GM18519 (cell line): ENCODE data around the gene ROBO1.
"Not testable (repeated sequence)": the region's sequence is repeated elsewhere in the genome, so short reads cannot be mapped to it uniquely, and the experiment has no call there.

ENCODE experiments used
- ATAC-seq: cut with Tn5 transposase; IDR thresholded peaks from one replicate; pipeline ENCODE4 v1.9.1; 2021; ENCODE audit warnings: mild to moderate bottlenecking, moderate library complexity; ENCODE audit not compliant: unreplicated experiment, low FRiP score

Gene ROBO1

DNA sequence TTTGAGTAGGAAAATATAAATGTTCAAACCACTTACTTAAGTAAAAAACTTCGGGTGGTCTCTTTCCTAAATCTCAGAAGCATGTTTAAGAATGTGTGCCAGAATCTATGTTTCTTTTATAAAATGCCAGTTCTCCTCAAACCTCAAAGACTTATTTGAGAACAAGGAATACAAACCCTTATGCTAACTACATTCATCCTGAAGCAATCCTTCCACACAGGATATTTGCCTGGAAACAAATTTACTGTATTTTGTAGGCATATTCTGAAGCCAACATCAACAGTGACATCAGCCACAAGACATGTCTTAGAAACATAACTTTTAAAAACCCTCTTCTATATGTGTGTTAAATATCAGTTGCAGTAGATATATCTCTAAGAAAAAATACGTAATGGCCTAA lies 1077.0 kb downstream of the ROBO1 start:
- no peak for ATAC-seq

DNA sequence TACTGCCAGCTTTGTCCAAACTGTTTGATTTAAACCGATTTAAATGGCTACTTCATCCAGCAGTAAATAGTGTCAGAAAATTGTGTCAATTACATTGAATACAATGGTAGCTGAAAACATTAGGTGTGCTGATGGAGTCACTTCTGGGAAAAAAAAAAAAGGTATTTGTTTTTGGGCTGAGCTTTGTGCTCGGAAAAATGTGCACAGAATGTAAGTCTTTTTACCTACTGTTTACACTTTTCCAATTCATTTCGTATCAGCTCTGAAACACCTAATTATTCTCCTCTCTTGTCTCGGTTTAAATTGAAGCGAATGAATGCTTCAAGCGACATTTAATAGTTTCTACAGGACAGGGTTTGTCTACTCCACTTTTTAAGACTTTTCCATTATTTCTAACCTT lies 1078.4 kb downstream of the ROBO1 start:
- no peak for ATAC-seq

- no peak for ATAC-seq
These were observed 1080.3 kb downstream of the ROBO1 start for GRCh38 chr3:78687520-78687919.

DNA sequence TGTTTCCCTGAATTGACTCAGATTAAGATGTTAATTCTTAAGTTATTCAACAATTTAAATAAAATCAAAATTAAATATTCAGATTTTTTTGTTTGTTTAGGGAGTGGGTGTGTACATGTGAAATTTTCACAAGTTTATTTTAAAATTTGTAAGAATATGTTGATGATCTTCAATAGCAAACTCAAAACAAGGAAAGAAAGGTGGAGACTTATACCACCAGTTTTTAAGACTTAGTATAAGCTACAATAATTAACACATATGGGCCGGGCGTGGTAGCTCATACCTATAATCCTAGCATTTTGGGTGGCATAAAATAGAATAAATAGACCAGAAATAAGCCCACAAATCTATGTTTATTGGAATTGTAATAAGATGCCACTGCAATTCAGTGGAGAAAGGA lies 1084.5 kb downstream of the ROBO1 start:
- no peak for ATAC-seq

GRCh38 chr3:78675119-78675805 lies 1092.5 kb downstream of the ROBO1 start:
- not testable (repeated sequence) for ATAC-seq

DNA sequence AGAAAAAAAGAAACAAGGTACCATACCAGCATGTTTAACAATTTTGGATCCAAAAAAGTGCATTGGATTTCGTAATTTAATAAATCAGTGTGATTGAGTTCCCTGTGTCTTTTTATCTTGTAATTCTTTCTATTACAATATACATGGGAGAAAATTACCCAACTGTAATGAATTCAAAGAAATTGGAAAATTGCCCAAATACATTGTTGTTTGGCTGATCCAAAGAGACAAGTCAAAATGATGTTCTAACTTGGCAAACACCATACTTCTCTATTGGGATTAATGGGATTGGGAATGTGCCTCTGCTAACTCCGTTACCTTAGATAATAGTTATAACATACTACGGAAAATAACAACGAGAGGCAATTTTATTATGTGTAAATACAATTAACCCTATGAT lies 1097.1 kb downstream of the ROBO1 start:
- no peak for ATAC-seq

DNA sequence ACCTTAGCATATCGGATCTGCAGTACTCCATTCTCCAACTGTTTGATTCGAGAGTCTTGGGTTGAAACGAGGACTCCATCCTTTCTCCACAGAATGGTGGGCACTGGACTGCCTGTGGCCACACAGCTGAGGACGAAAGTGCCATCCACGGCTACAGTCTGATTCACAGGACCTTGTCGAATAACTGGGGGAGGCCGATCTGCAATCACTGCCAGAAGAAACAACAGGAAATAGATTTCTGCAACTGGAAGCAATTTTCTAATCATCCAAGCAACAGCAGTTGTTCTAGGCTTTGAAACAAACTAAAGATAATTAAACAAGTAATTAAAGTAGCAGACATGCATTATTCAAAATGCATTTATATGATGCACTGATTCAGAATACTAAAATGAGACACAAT lies 1097.7 kb downstream of the ROBO1 start:
- no peak for ATAC-seq

DNA sequence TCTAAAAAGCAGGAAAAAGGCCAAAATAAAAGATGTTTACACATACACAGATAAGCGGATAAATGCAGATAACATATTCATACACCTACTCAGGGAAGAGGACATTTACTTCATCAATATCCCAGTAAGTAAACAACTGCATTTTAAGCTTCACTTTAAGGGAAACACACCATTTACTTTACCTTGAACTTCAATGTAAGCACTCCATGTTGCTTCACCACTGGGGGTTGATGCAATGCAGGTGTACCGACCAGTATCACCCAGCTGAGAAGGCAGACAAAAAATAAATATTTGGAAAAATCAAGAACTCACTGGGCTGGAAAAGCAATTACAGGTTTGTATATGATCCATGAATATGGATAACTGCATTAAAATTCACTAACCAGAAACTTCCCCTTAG lies 1099.5 kb downstream of the ROBO1 start:
- ATAC-seq: no peak

DNA sequence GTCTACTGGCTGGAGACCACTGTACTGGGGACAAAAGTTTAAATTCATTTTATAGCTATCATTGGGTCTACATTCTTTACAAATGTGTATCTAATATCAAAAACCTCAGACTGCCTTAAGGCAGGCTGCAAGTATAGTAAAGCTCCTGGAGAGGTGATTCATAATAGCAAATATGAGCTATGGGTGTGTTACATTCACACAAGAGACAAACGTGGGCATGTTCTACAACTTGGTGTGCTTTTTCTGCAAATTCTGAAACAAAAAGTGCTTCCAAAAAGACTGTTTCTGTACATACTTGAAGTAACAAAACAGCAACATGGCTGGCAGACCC lies 1101.4 kb downstream of the ROBO1 start:
- no peak for ATAC-seq

- ATAC-seq: no peak
These were observed 1101.9 kb downstream of the ROBO1 start for GRCh38 chr3:78665776-78666469.

DNA sequence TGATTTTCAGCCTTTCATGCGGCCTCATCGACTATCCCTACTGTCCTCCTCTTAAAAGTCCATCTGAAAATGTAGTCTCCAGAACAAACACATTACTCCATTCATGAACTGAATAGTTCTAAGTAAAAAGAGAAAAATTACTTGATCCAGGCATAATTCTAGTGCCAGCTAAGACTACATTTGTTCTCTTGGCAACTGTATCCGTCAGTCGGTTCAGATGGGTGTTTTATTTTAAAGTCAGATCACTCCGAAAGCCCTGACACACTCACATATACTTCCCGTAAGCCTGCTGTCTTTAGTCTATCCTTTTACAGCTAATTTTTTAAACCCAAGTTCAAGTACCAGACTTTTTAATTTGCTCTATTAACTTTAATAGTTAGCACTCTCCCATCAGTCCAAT lies 1102.7 kb downstream of the ROBO1 start:
- ATAC-seq: no peak

- ATAC-seq: no peak
These were observed 1106.8 kb downstream of the ROBO1 start for GRCh38 chr3:78660957-78661356.

DNA sequence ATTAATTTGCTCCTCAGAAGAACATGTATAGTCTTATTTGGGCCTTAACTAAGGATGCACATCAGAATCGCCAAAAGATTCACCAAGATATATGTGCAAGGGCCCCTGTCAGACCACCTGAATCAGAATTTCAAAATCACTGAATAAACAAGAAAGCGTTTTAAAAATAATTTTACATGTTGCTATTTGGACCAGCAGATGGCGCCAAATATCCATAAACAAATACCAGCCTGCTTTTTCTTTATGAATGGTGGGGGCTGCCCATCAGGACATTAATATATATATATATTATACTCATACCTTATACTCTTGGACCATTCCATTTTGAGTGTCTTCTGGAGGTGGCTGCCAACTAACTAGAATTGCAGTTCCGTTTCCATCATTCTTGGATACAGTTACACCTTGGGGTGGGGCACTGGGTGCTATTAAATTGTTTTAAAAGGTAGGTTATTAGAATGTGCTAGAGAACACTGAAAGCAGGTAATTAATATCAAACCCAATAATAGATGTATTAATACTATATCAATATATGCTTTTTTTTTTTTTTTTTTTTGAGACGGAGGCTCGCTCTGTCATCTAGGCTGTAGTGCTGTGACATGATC lies 1108.3 kb downstream of the ROBO1 start:
- no peak for ATAC-seq

DNA sequence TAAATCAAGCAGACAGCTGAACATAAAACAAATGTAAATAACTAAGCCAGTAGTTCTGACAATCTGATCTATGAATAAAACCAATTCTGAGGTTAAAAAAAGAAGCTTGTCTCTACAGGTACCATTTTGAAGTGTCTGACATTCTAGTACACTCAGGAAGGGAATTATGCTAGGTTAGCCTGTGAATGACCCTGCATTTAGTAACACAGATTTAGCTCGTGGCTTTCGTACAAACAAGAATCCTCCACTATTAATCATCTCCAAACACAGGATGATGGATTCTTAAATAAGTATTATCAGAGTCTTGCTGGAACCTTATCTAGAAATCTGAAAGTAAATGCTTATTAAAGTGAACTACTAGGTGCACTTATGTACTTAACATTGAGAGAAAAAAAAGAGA lies 1120.1 kb downstream of the ROBO1 start:
- ATAC-seq: no peak

- peak; percentile 86 for ATAC-seq
These were observed 1122.0 kb downstream of the ROBO1 start for GRCh38 chr3:78645628-78646310.

GRCh38 chr3:78644847-78645246 lies 1123.0 kb downstream of the ROBO1 start:
- no peak for ATAC-seq

- ATAC-seq: no peak
These were observed 1125.4 kb downstream of the ROBO1 start for GRCh38 chr3:78642226-78643035.

DNA sequence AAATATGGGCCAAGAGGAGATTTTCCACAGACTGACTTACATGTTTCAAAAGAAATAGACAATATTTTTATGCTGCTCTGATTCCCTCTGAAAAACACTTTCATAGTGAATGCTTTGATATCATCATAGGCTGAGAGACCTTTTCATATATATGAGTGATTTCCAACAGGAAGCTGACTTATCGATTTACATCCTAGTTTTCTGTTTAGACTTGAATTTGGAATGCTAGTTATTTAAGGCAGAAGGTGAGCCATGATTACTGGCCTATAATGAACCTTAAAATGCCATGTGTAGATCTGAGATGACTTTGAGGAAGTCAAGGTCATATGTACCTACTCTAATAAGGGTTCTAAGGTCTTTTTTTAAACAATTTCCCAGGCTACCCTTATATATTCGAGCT lies 1126.1 kb downstream of the ROBO1 start:
- ATAC-seq: no peak

- no peak for ATAC-seq
These were observed 1133.5 kb downstream of the ROBO1 start for GRCh38 chr3:78634316-78634715.

- ATAC-seq: no peak
These were observed 1134.2 kb downstream of the ROBO1 start for GRCh38 chr3:78633626-78634025.
